Panc1 (cell line): ENCODE measurements around the gene HDAC11. TPM values are rescaled to one million over a fixed set of nuclear protein-coding genes. Genes with fewer than 3 reads are reported as not detected.

Experiments used
- ATAC-seq: fragments of 200-7000 bp; cut with Tn5 transposase; 2 replicates; pipeline ENCODE4 v1.9.1; 2020; ENCODE audit warnings: mild to moderate bottlenecking, moderate library complexity
- BruUV-seq: library from RNA; stranded (reverse); fragments of 400-500 nt; replicated peaks from 2 replicates; lab custom pipeline; 2021; lab: Mats Ljungman, UMichigan
- CTCF ChIA-PET: fragments of 300-600 bp; sonication (Branson Sonifier 250); formaldehyde crosslinking; loops from one replicate; lab custom pipeline; 2022; ENCODE audit warnings: antibody characterized with exemption; lab: Charles Lee
- POLR2A ChIA-PET: fragments of 300-600 bp; sonication (Branson Sonifier 250); formaldehyde crosslinking; loops from one replicate; lab custom pipeline; 2022; ENCODE audit warnings: antibody characterized with exemption; lab: Charles Lee
- DNase-seq: peaks from one replicate; pipeline ENCODE4 v3.0.0-alpha.2; 2010; ENCODE audit warnings: low read depth, low spot score
- H3K27ac ChIP-seq: 2 replicates; pipeline ENCODE4 v1.5.1; 2011; ENCODE audit warnings: mild to moderate bottlenecking, low read length, inconsistent platforms
- H3K27me3 ChIP-seq: fragments of 200-500 bp; sonication (Bioruptor generic); 2 replicates; pipeline ENCODE4 v1.6.0; 2014; ENCODE audit warnings: low read length, inconsistent platforms; ENCODE audit not compliant: control insufficient read depth, insufficient read depth
- H3K36me3 ChIP-seq: fragments of 200-500 bp; sonication (Bioruptor generic); 2 replicates; pipeline ENCODE4 v1.5.1; 2014; ENCODE audit warnings: inconsistent platforms, mild to moderate bottlenecking, low read length, moderate library complexity; ENCODE audit not compliant: control insufficient read depth, insufficient read depth
- H3K4me1 ChIP-seq: 2 replicates; pipeline ENCODE4 v1.5.1; 2011; ENCODE audit warnings: inconsistent platforms, mild to moderate bottlenecking, low read length, moderate library complexity; ENCODE audit not compliant: control insufficient read depth, insufficient read depth
- H3K4me3 ChIP-seq, 2 experiments: 2 replicates each; pipeline ENCODE4 v1.5.1; 2011 to 2012; ENCODE audit warnings: low read depth in 2 of 2, low read length in 2 of 2, mild to moderate bottlenecking in 2 of 2, inconsistent platforms in 1 of 2, moderate library complexity in 1 of 2
- H3K9me3 ChIP-seq: fragments of 200-500 bp; sonication (Bioruptor generic); 2 replicates; pipeline ENCODE4 v1.5.1; 2014; ENCODE audit warnings: low read depth, mild to moderate bottlenecking, inconsistent platforms, low read length, moderate library complexity; ENCODE audit not compliant: control insufficient read depth, insufficient read depth
- CTCF ChIP-seq: fragments of 450-650 bp; IDR thresholded peaks from 2 replicates; pipeline ENCODE4 v1.5.1; 2017; ENCODE audit warnings: mild to moderate bottlenecking
- POLR2AphosphoS5 ChIP-seq: IDR thresholded peaks from 2 replicates; pipeline ENCODE4 v1.6.1; 2012; ENCODE audit warnings: mild to moderate bottlenecking, low read depth, low read length, moderate library complexity
- REST ChIP-seq, 2 experiments: IDR thresholded peaks; 2 replicates each; pipeline ENCODE4 v1.6.1; 2011 to 2012; ENCODE audit warnings: low read depth in 2 of 2, control low read depth in 1 of 2, low read length in 1 of 2, mild to moderate bottlenecking in 1 of 2, moderate library complexity in 1 of 2; ENCODE audit not compliant: insufficient read depth in 1 of 2
- SIN3A ChIP-seq: IDR thresholded peaks from 2 replicates; pipeline ENCODE4 v1.6.1; 2012; ENCODE audit warnings: low read depth, mild to moderate bottlenecking, low read length, moderate library complexity, borderline replicate concordance; ENCODE audit not compliant: insufficient read depth
- TCF7L2 ChIP-seq: IDR thresholded peaks from 2 replicates; pipeline ENCODE4 v1.6.1; 2011; ENCODE audit warnings: mild to moderate bottlenecking, low read depth, low read length, inconsistent platforms
- in situ Hi-C: cut with HindIII; loops from 2 replicates; pipeline ENCODE4 v1.10.0; 2016; ENCODE audit warnings: low sequenced_read_pairs, low pct_unique_long_range_greater_than_20kb
- intact Hi-C: fragments of 100-400 bp; cut with micrococcal nuclease; formaldehyde crosslinking; loops from one replicate; pipeline ENCODE4 v1.10.0; 2022; ENCODE audit not compliant: unreplicated experiment
- total RNA-seq: library from RNA; stranded (reverse); gene quantifications from one replicate; pipeline ENCODE4 v1.2.1, GENCODE V29; 2021; ENCODE audit not compliant: unreplicated experiment

The HDAC11 gene
- total RNA-seq, 1 experiment from 2014 or later, result 10.6 TPM

GRCh38 chr3:13532085-13532484 is 52.0 kb downstream of the HDAC11 start:
- CTCF ChIA-PET, result no interaction called here
- Histone ChIP-seq H3K4me3 (no peak overlapping the region), H3K9me3 (no peaks in the 10 kb centered on the region), H3K27ac (no peak overlapping the region), H3K36me3 (no peaks in the 10 kb centered on the region), H3K4me1 (no peaks in the 10 kb centered on the region), H3K27me3 (no peaks in the 10 kb centered on the region)
- TF ChIP-seq POLR2AphosphoS5 (no peak), TCF7L2 (no peak), REST (IDR thresholded peaks at IDR 0.05; ENCODE audit: insufficient read depth in 1 of 2, low read depth in 2 of 2, low read length in 1 of 2) (no peak), CTCF (no peak), SIN3A (no peak)
- no TSS peak for BruUV-seq
- DNase-seq (no peak), ATAC-seq (no peak)
- POLR2A ChIA-PET, result no interaction called here
- in situ Hi-C loops (no loop called here), intact Hi-C loops (no loop called here)

- Histone ChIP-seq H3K36me3 (no peaks in the 10 kb centered on the region), H3K4me3 (no peak overlapping the region), H3K27me3 (no peaks in the 10 kb centered on the region), H3K4me1 (no peaks in the 10 kb centered on the region), H3K9me3 (no peaks in the 10 kb centered on the region), H3K27ac (no peak overlapping the region)
- CTCF ChIA-PET, result no interaction called here
- no peak for TF ChIP-seq POLR2AphosphoS5
- TF ChIP-seq CTCF, result no peak
- no peak for TF ChIP-seq TCF7L2
- no peak for TF ChIP-seq SIN3A
- no peak for TF ChIP-seq REST (IDR thresholded peaks at IDR 0.05; ENCODE audit: insufficient read depth in 1 of 2, low read depth in 2 of 2, low read length in 1 of 2)
- BruUV-seq, result no TSS peak
- POLR2A ChIA-PET, result no interaction called here
- intact Hi-C loops (no loop called here), in situ Hi-C loops (no loop called here)
- DNase-seq (no peak), ATAC-seq (no peak)
Observed at GRCh38 chr3:13532631-13533030, 52.5 kb downstream of the HDAC11 start.
